Body of pancreas (tissue), 4 donors: ENCODE results near the gene ACTL8. TPM values are rescaled to one million over a fixed set of nuclear protein-coding genes. Genes with fewer than 3 reads are reported as not detected.

Source experiments
- ATAC-seq: fragments of 150-250 bp; one replicate; pipeline ENCODE4 v1.9.1; 2016
- DNase-seq, 4 donors: peaks; one replicate each; pipeline ENCODE4 v3.0.0-alpha.2; 2019
- H3K27ac ChIP-seq, 4 donors: fragments of 200-600 bp; sonication (generic); 1 replicate in 3 of 4; 2 replicates in 1 of 4; pipeline versions ENCODE4 v1.5.1 to v1.6.1; 2016 to 2019; ENCODE audit warnings: mild to moderate bottlenecking in 1 of 4, mixed read lengths in 1 of 4, moderate library complexity in 1 of 4
- H3K27me3 ChIP-seq, 2 donors: fragments of 200-600 bp; sonication (generic); one replicate each; pipeline ENCODE4 v1.6.0; 2016; ENCODE audit warnings: mild to moderate bottlenecking in 1 of 2
- H3K36me3 ChIP-seq, 2 donors: fragments of 200-600 bp; sonication (generic); replicated peaks in 1 of 2; 2 replicates each; pipeline ENCODE4 v1.5.1; 2016; ENCODE audit warnings: low read depth in 2 of 2; ENCODE audit not compliant: insufficient read depth in 1 of 2
- H3K4me1 ChIP-seq: fragments of 200-600 bp; sonication (generic); one replicate; pipeline ENCODE4 v1.6.0; 2016
- H3K4me3 ChIP-seq, 2 donors: fragments of 200-600 bp; sonication (generic); 1 replicate in 1 of 2; 2 replicates in 1 of 2; pipeline ENCODE4 v1.5.1; 2016 to 2019
- H3K9me3 ChIP-seq, 3 donors: fragments of 200-600 bp; sonication (generic); 1 replicate in 2 of 3; 2 replicates in 1 of 3; pipeline ENCODE4 v1.5.1; 2016
- CTCF ChIP-seq, 7 experiments: fragments of 450-650 bp in 4 of 7; fragments of 200-600 bp in 3 of 7; sonication (generic) in 3 of 7; IDR thresholded peaks; one replicate each; pipeline ENCODE4 v1.5.1; 2016 to 2019; ENCODE audit warnings: antibody characterized with exemption in 7 of 7
- POLR2A ChIP-seq, 3 donors: fragments of 450-650 bp; IDR thresholded peaks; one replicate each; pipeline ENCODE4 v1.6.1; 2016; ENCODE audit warnings: antibody characterized with exemption in 3 of 3, mild to moderate bottlenecking in 2 of 3
- WGBS, 2 donors: methylation state at CpG; one replicate each; pipeline ENCODE4 v1.1.5; 2017; 5-methylcytosine and 5-hydroxymethylcytosine counted together
- intact Hi-C: fragments of 100-400 bp; cut with DNase I; formaldehyde crosslinking; loops from one replicate; pipeline ENCODE4 v1.15.1; 2023
- total RNA-seq, 2 donors: library from RNA; depleted of rRNA; stranded (reverse); fragments of >200 nt; gene quantifications; one replicate each; pipeline ENCODE4 v1.1.0, GENCODE V29; 2016

ACTL8 gene
- total RNA-seq, 2 donors from 2014 or later, result not detected

DNA sequence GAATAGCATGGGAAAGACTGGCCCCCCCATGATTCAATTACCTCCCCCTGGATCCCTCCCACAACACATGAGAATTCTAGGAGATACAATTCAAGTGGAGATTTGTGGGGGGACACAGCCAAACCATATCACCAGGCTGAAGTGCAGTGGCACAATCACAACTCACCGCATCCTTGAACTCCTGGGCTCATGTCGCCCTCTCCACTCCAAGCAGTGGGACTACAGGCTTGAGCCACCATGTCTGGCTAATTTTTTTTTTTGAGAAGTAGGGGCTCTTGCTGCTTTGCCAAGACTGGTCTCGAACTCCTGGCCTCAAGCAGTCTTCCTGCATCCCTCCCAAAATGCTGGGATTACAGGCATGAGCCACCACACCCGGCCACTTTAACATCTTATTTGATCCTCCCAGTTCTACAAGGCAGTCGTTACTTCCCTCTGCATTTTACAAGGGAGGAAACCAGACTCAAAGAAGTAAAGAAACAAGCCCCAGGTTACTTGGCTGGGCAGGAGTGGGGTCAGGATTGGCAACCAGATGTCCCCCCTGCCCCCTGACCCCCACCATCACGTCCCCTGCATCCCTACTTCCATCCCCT, 26.9 kb upstream of the ACTL8 start:
- ATAC-seq (no peak), DNase-seq (no peak)
- H3K4me3 ChIP-seq, result no peak overlapping the region
- intact Hi-C loops, result no loop called here
- no peaks in the 10 kb centered on the region for H3K9me3 ChIP-seq
- no peak overlapping the region for H3K27ac ChIP-seq
- no peaks in the 10 kb centered on the region for H3K27me3 ChIP-seq
- no peaks in the 10 kb centered on the region for H3K4me1 ChIP-seq
- no peaks in the 10 kb centered on the region for H3K36me3 ChIP-seq
- no peak for TF ChIP-seq POLR2A (IDR thresholded peaks at IDR 0.05)
- no peak for TF ChIP-seq CTCF (IDR thresholded peaks at IDR 0.05)
- 85 to 90% methylated on average over 6 of the region's 6 CpGs for WGBS, 2 donors

GRCh38 chr1:17729248-17729647, 25.9 kb upstream of the ACTL8 start:
- TF ChIP-seq POLR2A (IDR thresholded peaks at IDR 0.05) (no peak), CTCF (IDR thresholded peaks at IDR 0.05) (no peak)

GRCh38 chr1:17729909-17730308, 25.2 kb upstream of the ACTL8 start:
- DNase-seq (no peak), ATAC-seq (no peak)
- 73 to 74% methylated on average over 6 to 10 of the region's 10 CpGs for WGBS, 2 donors
- Histone ChIP-seq H3K27ac (no peak overlapping the region), H3K36me3 (no peaks in the 10 kb centered on the region), H3K4me3 (no peak overlapping the region), H3K27me3 (no peaks in the 10 kb centered on the region), H3K9me3 (no peaks in the 10 kb centered on the region), H3K4me1 (no peaks in the 10 kb centered on the region)
- intact Hi-C loops, result no loop called here
- no peak for TF ChIP-seq POLR2A (IDR thresholded peaks at IDR 0.05)

More at GRCh38 chr1:17729248-17729647, 25.9 kb upstream of the ACTL8 start:
- H3K27me3 ChIP-seq, result no peaks in the 10 kb centered on the region
- H3K27ac ChIP-seq, result no peak overlapping the region
- H3K9me3 ChIP-seq, result no peaks in the 10 kb centered on the region
- intact Hi-C loops, result no loop called here
- H3K4me1 ChIP-seq, result no peaks in the 10 kb centered on the region
- ATAC-seq, result no peak
- WGBS, 2 donors, result 51 to 58% methylated on average over 11 to 12 of the region's 12 CpGs
- DNase-seq, result no peak
- no peak overlapping the region for H3K4me3 ChIP-seq
- H3K36me3 ChIP-seq, result no peaks in the 10 kb centered on the region

DNA sequence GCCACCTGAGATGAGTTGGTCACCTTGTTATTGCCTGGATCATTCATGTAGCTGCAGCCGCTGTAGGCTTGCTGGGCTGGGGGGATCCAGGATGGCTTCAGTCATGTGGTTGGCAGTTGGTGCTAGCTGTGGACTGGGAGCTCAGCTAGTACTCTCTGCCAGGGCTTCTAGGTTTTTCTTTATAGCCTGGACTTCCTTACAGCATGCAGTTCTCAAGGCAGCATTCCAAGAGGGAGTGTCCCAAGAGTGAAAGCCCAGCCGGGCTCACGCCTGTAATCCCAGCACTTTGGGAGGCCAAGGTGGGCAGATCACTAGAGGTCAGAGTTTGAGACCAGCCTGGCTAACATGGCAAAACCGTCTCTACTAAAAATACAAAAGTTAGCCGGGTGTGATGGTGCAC, 23.7 kb upstream of the ACTL8 start:
- Histone ChIP-seq H3K4me3 (no peak overlapping the region), H3K4me1 (no peaks in the 10 kb centered on the region), H3K9me3 (no peaks in the 10 kb centered on the region), H3K36me3 (no peaks in the 10 kb centered on the region), H3K27ac (no peak overlapping the region), H3K27me3 (no peaks in the 10 kb centered on the region)
- whole genome bisulfite sequencing, 2 donors, result 57 to 84% methylated on average over 4 to 5 of the region's 5 CpGs
- DNase-seq (no peak), ATAC-seq (no peak)
- intact Hi-C loops, result no loop called here
- TF ChIP-seq POLR2A (IDR thresholded peaks at IDR 0.05), result no peak

DNA sequence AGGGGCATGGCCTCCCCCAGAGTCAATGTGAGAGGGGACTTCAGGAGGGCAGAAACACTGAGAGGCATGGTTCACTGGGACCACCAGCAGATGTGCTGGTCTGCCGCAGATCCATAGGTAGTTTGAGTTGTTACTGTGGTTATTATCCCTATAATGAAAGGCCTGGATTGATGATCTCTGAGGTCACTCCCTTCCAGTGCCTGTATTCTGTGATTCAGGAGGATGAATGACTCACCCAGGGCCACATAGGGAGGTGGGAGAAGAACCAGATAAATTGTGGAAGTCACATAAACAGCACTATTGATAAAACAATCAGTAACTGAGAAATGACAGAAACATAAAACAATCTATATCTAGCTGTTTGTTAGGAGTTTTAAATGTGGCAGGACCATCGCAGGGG, 22.7 kb upstream of the ACTL8 start:
- ATAC-seq, result no peak
- TF ChIP-seq CTCF (IDR thresholded peaks at IDR 0.05) (no peak), POLR2A (IDR thresholded peaks at IDR 0.05) (no peak)
- no peaks in the 10 kb centered on the region for H3K9me3 ChIP-seq
- no peaks in the 10 kb centered on the region for H3K27me3 ChIP-seq
- H3K36me3 ChIP-seq, result no peaks in the 10 kb centered on the region
- DNase-seq, result no peak
- intact Hi-C loops, result no loop called here
- no peak overlapping the region for H3K27ac ChIP-seq
- WGBS, 2 donors, result 64 to 90% methylated on average over 2 of the region's 2 CpGs
- H3K4me1 ChIP-seq, result no peaks in the 10 kb centered on the region
- H3K4me3 ChIP-seq, result no peak overlapping the region

DNA sequence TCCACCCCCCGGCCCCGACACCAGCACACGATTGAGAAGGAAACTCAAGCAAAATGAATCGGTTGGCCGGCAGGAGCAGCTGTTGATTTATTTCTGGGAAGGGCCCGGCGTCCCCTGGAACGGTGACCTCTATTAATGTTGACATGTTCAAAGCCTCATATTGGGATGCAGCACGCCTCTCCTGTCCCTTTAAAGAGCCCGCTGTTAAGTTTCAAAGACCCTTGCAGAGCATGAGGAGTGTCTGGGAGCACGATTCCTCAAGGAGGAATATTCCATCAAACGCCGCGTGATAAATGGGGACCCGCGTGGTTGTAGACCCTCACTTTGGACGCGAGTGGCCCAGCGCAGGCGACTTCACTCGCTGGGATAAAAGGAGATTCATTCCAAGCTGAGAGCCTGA, 21.5 kb upstream of the ACTL8 start:
- Histone ChIP-seq H3K36me3 (no peaks in the 10 kb centered on the region), H3K4me3 (no peak overlapping the region), H3K27me3 (no peaks in the 10 kb centered on the region), H3K4me1 (no peaks in the 10 kb centered on the region), H3K27ac (no peak overlapping the region), H3K9me3 (no peaks in the 10 kb centered on the region)
- no peak for ATAC-seq
- no peak for TF ChIP-seq CTCF (IDR thresholded peaks at IDR 0.05)
- TF ChIP-seq POLR2A (IDR thresholded peaks at IDR 0.05), result no peak
- no peak for DNase-seq
- 53 to 55% methylated on average over 21 of the region's 21 CpGs for WGBS, 2 donors
- intact Hi-C loops, result no loop called here
